Fibroblast of skin of scalp (primary cell): ENCODE measurements around the gene AKAP12.

Experiments
- DNase-seq: peaks from one replicate; pipeline ENCODE4 v3.0.0-alpha.2; 2013

AKAP12 gene

GRCh38 chr6:151240036-151240685 lies 394 bp downstream of the AKAP12 start:
- DNase-seq = peak; percentile 91

- DNase-seq = peak; percentile 67
Observed at GRCh38 chr6:151240791-151241642, 1.2 kb downstream of the AKAP12 start.

DNA sequence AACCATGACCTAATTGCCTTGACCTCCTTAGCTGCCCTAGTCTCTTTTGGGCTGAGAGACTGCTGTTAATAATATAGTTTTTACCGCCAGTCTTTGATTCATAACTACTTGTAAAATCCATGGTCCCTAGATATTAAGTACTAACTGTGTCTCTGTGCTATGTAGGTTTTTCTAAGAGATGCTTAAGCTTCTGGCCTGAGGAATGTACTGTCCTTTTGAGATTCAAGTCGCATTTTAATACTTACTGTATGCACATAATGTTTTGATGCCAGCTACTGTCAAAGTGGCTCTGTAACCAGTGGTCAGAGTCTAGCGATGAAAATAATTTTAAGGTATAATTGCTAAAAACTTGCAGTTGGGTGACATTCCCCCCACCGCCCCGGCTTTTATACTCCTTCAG lies 2.1 kb downstream of the AKAP12 start:
- DNase-seq = no peak

DNA sequence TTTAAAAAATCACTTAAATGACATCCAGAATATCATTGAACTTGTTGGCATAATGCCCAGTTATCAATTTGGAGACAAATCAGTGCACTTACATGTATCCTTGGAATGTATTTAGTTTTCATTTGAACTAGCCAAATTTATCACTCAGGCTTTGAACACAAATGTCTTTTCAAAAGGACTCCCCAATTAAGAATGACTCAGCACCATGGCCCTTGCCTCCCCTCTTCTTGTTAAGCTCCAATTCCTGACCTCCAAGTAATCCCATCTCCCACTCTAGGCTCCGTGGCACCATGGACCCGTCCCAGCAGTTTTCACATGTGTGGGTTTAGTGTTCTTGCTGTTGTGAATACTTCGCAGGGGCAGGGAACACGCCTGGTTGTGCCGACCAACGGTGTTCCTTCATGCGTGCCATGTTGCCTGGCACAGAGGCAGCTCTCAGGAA lies 2.7 kb downstream of the AKAP12 start:
- peak; percentile 56 for DNase-seq

DNA sequence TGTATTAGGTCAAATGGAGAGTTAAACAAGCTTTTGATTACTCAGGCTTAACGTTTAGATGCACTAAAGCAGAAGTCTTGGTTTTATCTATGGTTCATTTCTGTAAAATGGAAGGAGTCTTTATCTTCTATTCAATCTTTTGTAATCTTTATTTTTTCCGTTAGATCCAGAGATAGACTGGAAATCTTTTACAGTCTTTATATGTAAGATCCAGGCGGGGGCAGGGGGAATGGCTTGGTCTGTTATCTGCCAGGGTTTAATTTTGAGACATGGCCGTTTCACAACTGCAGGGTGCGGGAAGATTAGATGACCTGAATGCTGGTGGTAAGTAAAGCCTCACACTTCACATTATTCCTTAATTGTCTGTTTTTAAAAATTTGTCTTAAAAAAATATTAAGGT lies 3.7 kb downstream of the AKAP12 start:
- no peak for DNase-seq

DNA sequence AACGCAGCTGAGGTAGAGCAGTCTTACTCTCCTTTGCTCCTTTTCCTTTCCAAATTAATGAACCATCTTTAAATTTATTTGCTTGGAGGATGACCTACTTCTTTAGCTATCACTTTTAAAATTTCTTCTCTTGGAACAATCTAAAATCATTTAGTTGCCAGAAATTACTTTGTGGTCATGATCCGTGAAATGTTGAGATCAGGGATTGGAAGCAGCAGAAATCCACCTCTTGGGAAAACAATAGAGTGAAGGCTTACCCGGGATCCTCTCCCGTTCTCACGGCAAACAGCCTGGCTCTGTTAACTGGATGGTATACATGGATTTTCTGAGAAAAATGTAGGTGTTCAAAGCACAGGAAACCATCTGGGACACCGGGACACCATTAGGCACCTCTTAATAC lies 7.7 kb downstream of the AKAP12 start:
- DNase-seq = no peak

DNA sequence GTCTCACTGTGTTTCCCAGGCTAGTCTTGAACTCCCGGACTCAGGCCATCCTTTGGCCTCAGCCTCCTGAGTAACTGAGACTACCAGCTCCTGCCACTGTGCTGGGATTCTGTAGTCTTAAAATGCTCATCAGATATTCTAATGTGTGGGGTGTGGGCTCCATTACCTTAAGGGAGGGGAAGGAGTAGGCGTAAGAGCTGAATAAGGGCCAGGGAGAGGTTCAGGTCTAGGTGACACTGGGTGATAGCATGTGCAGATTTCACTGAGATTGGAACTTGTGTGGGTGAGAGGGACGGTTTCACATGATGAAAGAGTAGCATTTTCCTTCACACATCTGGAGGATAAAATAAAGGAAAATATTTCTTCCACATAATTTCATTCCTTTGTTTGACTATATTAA lies 8.5 kb downstream of the AKAP12 start:
- no peak for DNase-seq

DNA sequence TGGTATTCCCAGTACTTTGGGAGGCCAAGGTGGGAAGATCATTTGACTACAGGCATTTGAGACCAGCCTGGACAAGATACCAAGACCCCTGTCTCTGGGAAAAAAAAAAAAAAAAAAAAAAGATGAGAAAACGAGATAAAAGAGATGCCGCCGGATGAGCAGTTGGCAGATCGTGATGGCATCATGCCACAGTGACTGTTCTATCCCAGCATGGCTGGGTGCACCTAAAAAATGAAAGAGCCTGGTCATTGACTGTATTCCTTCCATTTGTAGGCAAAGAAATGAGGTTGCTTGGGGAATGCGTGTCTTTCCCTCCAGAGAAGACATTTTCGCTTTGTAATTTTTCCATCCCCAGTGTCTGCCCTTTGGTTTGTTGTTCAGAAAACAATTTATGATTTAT lies 12.9 kb downstream of the AKAP12 start:
- DNase-seq = no peak

DNA sequence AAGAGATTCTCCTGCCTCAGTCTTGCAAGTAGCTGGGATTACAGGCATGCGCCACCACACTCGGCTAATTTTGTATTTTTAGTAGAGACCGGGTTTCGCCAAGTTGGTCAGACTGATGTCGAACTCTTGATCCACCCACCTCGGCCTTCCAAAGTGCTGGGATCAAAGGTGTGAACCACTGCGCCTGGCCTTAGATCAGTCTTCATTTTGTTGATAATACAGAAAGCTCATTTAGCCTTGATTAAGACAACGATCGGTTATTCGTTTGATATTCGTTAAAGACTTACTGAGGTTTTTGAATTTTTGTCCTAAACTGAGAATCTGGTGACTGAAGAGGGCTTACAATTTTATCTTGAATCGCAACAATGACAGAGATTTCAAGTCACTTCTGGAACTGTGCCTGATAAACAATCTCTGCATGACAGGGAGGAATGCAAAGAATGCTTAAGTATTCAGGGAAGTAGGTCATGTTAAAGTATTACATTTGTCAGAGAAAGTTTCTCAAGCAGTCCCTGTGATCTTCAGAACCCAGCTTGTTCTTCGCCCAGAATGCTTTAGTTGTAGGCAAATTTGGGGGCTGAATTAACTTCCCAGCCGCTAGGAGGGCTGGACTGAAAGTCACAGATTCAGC lies 14.8 kb downstream of the AKAP12 start:
- peak; percentile 86 for DNase-seq

DNA sequence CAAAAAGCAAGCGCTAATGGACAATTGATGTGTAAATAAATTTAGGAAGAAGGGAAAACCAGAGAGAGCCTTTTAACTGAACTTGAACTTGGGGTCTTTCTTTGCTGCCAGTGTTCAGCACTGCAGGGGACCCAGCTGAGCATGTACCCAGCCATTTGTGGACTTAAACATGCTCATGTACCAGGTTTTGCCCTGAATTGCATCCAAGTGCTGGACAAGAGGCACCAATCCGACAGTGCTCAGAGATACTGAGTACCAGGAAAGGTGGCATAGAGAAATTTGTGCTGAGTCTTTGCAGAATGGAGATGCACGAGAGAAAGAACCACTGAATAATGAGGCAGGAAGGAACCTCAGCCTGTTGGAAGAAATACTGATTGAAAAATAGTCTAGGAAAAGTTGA lies 16.0 kb downstream of the AKAP12 start:
- DNase-seq = no peak

DNA sequence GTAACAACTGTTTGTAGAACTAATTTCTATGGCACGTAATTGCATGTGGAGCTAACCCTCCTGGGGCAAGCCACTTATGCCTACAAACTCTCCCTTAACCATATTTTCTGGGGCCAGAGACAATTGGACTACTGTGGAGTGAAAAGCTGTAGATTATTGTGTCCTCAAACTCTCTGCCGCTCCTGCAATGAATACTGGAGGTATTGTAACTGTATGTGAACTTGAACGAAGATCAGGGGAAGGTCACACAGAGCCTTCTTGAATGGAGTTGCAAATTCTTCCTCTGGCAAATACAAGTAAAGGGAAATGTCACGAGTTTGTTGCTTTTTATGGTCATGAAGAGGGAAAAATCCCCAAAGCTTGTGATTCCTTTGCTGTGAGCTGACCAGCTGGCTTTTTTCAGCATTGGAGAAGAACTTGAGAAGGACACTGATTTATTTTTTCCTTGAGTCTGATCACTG lies 18.2 kb downstream of the AKAP12 start:
- peak; percentile 52 for DNase-seq

GRCh38 chr6:151260205-151260604 lies 20.4 kb downstream of the AKAP12 start:
- no peak for DNase-seq

DNA sequence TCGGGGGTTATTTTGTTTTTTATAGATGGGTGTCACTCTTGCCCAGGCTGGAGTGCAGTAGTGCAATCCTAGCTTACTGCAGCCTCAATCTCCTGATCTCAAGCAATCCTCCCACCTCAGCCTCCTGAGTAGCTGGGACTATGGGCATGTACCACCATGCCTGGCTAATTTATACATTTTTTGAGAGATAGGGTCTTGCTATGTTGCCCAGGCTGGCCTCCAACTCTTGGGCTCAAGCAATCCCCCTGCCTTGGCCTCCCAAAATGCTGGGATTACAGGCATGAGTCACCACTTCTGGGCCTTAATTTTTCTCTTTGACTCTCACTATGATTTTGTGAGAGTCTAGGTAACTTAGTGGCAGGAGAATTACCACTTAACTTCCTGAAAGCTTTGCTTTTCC lies 23.3 kb downstream of the AKAP12 start:
- DNase-seq = no peak

- no peak for DNase-seq
Observed at GRCh38 chr6:151263967-151264366, 24.2 kb downstream of the AKAP12 start.

DNA sequence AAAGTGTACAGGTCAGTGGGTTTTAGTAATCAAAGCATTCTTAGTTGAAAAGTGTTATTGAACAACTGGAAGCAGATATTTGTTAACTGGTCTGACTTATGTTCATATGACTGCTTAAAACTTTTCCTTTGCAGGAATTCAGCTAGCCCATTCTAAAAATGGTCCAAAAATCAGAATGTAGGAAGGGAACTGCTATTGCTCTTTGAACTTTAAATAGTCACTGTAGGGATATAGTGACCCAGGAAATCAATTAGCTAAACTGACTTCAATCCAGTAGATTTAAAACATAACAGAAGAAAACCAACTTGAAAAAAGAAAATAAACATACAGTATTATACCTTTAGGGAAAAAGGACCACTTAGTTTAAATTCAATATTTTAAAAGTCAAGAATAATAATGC lies 25.5 kb downstream of the AKAP12 start:
- no peak for DNase-seq

GRCh38 chr6:151269321-151269995 lies 29.7 kb downstream of the AKAP12 start:
- peak; percentile 83 for DNase-seq

DNA sequence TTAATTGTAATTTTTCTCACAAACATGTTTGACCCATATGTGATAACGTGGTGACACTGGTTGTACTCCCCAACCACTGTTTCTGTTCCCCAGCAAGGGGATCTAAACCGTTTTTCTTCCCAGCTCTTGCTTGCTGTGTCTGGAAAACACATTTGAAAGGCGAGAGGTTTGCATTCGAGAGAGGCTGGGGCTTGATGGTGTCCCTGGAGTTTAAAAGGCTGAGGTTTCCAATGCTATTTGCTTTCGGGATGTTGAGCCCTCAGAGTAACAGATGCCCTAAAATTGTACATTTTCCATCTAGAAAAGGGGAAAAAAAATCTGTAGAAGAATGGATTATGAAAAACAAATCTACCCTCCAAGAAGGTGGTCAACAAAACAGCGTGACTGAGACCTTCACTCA lies 35.4 kb downstream of the AKAP12 start:
- no peak for DNase-seq

DNA sequence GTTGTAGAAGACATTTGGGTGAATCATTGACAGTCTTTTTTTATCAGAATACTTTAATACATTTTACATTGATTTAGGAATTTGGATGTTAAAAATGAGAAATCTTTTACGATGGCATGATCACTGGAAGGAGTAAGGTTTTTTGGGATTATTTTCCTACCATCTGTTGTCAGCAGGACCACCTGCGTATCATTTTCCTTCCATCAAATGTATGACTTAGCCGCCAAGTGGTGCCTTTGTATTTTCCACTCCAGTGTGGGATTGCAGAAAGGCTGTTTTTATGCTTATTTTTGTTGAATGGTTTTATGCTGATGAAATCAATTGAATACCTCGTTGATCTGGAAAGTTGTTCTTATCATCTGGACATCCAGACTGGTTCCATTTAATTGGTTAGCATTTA lies 35.8 kb downstream of the AKAP12 start:
- no peak for DNase-seq

DNA sequence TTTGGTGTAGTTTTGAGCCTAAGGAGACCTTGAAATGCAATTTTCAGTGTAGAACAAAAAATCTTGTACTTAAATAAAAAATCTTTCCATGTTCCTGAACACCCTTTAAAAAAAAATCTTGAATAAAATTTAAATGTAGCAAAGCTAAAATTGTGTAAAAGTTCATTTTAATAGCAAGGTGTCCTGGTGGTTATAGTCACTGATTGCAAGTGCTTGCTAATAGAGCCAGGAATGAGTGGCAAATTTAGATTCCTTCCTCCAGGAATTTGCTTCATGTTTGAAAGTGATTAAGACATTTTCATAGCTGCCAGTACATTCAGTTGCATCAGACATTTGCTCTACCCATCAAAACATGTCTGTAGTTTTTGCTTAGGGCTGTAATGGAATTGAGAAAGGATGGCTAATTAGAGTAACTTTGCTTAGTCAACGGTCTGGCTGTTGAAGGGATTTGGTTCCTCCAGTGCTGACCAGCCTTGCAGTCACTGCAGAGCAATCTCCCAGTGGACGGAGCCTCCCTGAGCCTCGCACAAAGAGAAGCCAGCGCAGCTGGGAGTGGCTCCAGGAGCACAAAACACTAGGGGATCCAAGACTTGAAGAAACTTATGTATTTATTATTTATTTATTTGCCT lies 36.5 kb downstream of the AKAP12 start:
- DNase-seq = peak; percentile 94

- no peak for DNase-seq
Observed at GRCh38 chr6:151279891-151280290, 40.1 kb downstream of the AKAP12 start.

DNA sequence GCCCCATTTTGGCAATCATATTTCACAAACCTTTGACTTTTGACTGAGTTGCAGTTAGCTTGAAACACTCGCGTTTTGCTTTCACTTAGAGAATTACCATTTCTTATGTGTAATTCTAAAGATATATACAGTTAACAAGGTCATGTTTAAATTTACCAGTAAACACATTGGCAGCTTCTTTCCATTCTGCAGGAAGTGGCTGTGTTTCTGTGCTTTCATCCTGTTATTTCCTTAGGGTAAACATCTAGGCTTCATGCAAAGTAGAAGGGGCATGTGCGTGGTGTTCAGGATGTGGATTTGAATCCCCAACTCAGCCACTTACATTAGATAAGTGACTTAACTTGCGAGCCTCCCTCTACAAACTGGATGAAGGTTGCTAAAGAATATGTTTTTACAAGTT lies 41.1 kb downstream of the AKAP12 start:
- no peak for DNase-seq

GRCh38 chr6:151284012-151284411 lies 44.2 kb downstream of the AKAP12 start:
- no peak for DNase-seq
